Measurements from ENCODE around the gene PTGES2. TPM values are rescaled to one million over a fixed set of nuclear protein-coding genes. Genes with fewer than 3 reads are reported as not detected.

Gene PTGES2
- total RNA-seq, 4 donors from 2014 or later = 80.0 to 112 (median 88.4) TPM

GRCh38 chr9:128121924-128122808, 5.4 kb downstream of the PTGES2 start:
- intact Hi-C loops (cut with DNase I) = no loop called here
- TF ChIP-seq CTCF (IDR thresholded peaks at IDR 0.05) (no peak), POLR2A (IDR thresholded peaks at IDR 0.05) (no peak)
- Histone ChIP-seq H3K4me3 (replicated peaks in 1 of 3) (no peak overlapping the region), H3K27ac (no peak overlapping the region), H3K36me3 (peaks cover 29 to 31% of the 10 kb centered on the region in 2 donors), H3K4me1 (peaks cover 14 to 21% of the 10 kb centered on the region in 2 donors), H3K27me3 (no peaks in the 10 kb centered on the region), H3K9me3 (no peaks in the 10 kb centered on the region)
- 94 to 95% methylated on average over 19 to 20 of the region's 27 CpGs for WGBS, 2 donors
- peak in 1 of 2 donors; percentile 1 for DNase-seq

GRCh38 chr9:128121466-128121810, 6.1 kb downstream of the PTGES2 start:
- Histone ChIP-seq H3K9me3 (no peaks in the 10 kb centered on the region), H3K4me1 (peaks cover 9 to 17% of the 10 kb centered on the region in 2 donors), H3K27me3 (no peaks in the 10 kb centered on the region), H3K4me3 (replicated peaks in 1 of 3) (no peak overlapping the region), H3K27ac (no peak overlapping the region), H3K36me3 (peaks cover 29 to 31% of the 10 kb centered on the region in 2 donors)
- 93 to 94% methylated on average over 5 of the region's 5 CpGs for WGBS, 2 donors
- no peak for DNase-seq
- intact Hi-C loops (cut with DNase I) = no loop called here
- TF ChIP-seq CTCF (IDR thresholded peaks at IDR 0.05) (no peak), POLR2A (IDR thresholded peaks at IDR 0.05) (no peak)

GRCh38 chr9:128120741-128121465, 6.6 kb downstream of the PTGES2 start:
- TF ChIP-seq POLR2A (IDR thresholded peaks at IDR 0.05) (no peak), CTCF (IDR thresholded peaks at IDR 0.05) (no peak)
- peak in 1 of 2 donors; percentile 1 for DNase-seq
- 91 to 92% methylated on average over 18 to 26 of the region's 29 CpGs for WGBS, 2 donors
- no peaks in the 10 kb centered on the region for H3K27me3 ChIP-seq
- no peaks in the 10 kb centered on the region for H3K9me3 ChIP-seq
- H3K4me3 ChIP-seq (replicated peaks in 1 of 3) = no peak overlapping the region
- intact Hi-C loops (cut with DNase I) = no loop called here
- H3K27ac ChIP-seq = no peak overlapping the region
- H3K4me1 ChIP-seq = peaks cover 4 to 11% of the 10 kb centered on the region in 2 donors
- peaks cover 29 to 31% of the 10 kb centered on the region in 2 donors for H3K36me3 ChIP-seq

GRCh38 chr9:128120061-128120740, 7.3 kb downstream of the PTGES2 start:
- no peak overlapping the region for H3K4me3 ChIP-seq (replicated peaks in 1 of 3)
- H3K27me3 ChIP-seq = no peaks in the 10 kb centered on the region
- WGBS, 2 donors = 82 to 89% methylated on average over 6 of the region's 20 CpGs
- no peak overlapping the region for H3K27ac ChIP-seq
- TF ChIP-seq POLR2A (IDR thresholded peaks at IDR 0.05) (no peak), CTCF (IDR thresholded peaks at IDR 0.05) (no peak)
- DNase-seq = peak in 1 of 2 donors; percentile 1
- no peaks in the 10 kb centered on the region for H3K9me3 ChIP-seq
- H3K36me3 ChIP-seq = peaks cover 29 to 31% of the 10 kb centered on the region in 2 donors
- H3K4me1 ChIP-seq = peaks cover 0 to 5% of the 10 kb centered on the region in 2 donors
- intact Hi-C loops (cut with DNase I) = no loop called here

All from thyroid gland (tissue), 4 donors.